GM12874 (cell line): ENCODE measurements around the gene RAB7A.

ENCODE experiments used
- CTCF ChIP-seq: IDR thresholded peaks from 2 replicates; pipeline ENCODE4 v1.5.1; 2011; ENCODE audit warnings: low read depth, mild to moderate bottlenecking, control low read depth, low read length, moderate library complexity; ENCODE audit not compliant: insufficient read depth

The RAB7A gene

GRCh38 chr3:128730471-128730870 lies 4.5 kb downstream of the RAB7A start:
- TF ChIP-seq CTCF = no peak

GRCh38 chr3:128734523-128735189 lies 8.7 kb downstream of the RAB7A start:
- no peak for TF ChIP-seq CTCF

GRCh38 chr3:128735287-128735686 lies 9.3 kb downstream of the RAB7A start:
- TF ChIP-seq CTCF = no peak

GRCh38 chr3:128735884-128736283 lies 9.9 kb downstream of the RAB7A start:
- TF ChIP-seq CTCF = no peak

- TF ChIP-seq CTCF = no peak
Observed at GRCh38 chr3:128736601-128737000, 10.6 kb downstream of the RAB7A start.

- TF ChIP-seq CTCF = no peak
Observed at GRCh38 chr3:128740621-128741020, 14.6 kb downstream of the RAB7A start.

- TF ChIP-seq CTCF = no peak
Observed at GRCh38 chr3:128742821-128743594, 17.0 kb downstream of the RAB7A start.
